H1 (cell line): Measurements from ENCODE around the gene TRABD2B. TPM values are rescaled to one million over a fixed set of nuclear protein-coding genes. Genes with fewer than 3 reads are reported as not detected.

Experiments used
- CTCF ChIA-PET: fragments of 300-600 bp; sonication (Branson Sonifier 250); formaldehyde crosslinking; loops from one replicate; lab custom pipeline; 2021; ENCODE audit not compliant: partially characterized antibody; lab: Charles Lee
- POLR2A ChIA-PET: fragments of 300-600 bp; sonication (Branson Sonifier 250); formaldehyde crosslinking; loops from one replicate; lab custom pipeline; 2021; ENCODE audit warnings: inconsistent platforms; ENCODE audit not compliant: partially characterized antibody; lab: Charles Lee
- DNase-seq, 2 experiments: peaks; one replicate each; pipeline versions ENCODE4 v3.0.0 to v3.0.0-alpha.2; 2010 to 2022; ENCODE audit warnings: low spot score in 2 of 2, low read depth in 1 of 2, mixed read lengths in 1 of 2
- FAIRE-seq: peaks from 2 replicates; lab custom pipeline; 2011; peaks lifted over from hg19 to GRCh38; lab: Jason Lieb, UNC
- H2AFZ ChIP-seq: 2 replicates; pipeline ENCODE4 v1.8.1; 2012; ENCODE audit warnings: low read length, inconsistent platforms
- H2AK5ac ChIP-seq: 2 replicates; pipeline ENCODE4 v1.6.1; 2013; ENCODE audit warnings: low read depth, low read length
- H2BK120ac ChIP-seq: replicated peaks from 2 replicates; pipeline ENCODE3; 2013; ENCODE audit warnings: low read depth, low read length, inconsistent platforms
- H2BK12ac ChIP-seq: 2 replicates; pipeline ENCODE4 v1.6.1; 2013; ENCODE audit warnings: low read depth, low read length
- H2BK15ac ChIP-seq: 2 replicates; pipeline ENCODE4 v1.6.1; 2013; ENCODE audit warnings: low read length
- H2BK20ac ChIP-seq: 2 replicates; pipeline ENCODE4 v1.6.1; 2013; ENCODE audit warnings: low read length
- H2BK5ac ChIP-seq: 2 replicates; pipeline ENCODE4 v1.6.1; 2013; ENCODE audit warnings: low read depth, low read length
- H3K14ac ChIP-seq: 2 replicates; pipeline ENCODE4 v1.6.1; 2013; ENCODE audit warnings: inconsistent platforms; ENCODE audit not compliant: insufficient read length
- H3K18ac ChIP-seq: 2 replicates; pipeline ENCODE4 v1.6.1; 2013; ENCODE audit warnings: low read length; ENCODE audit errors: extremely low read depth
- H3K23ac ChIP-seq: 2 replicates; pipeline ENCODE4 v1.6.1; 2013; ENCODE audit warnings: inconsistent platforms; ENCODE audit not compliant: insufficient read length
- H3K23me2 ChIP-seq: 2 replicates; pipeline ENCODE4 v1.6.1; 2013; ENCODE audit warnings: low read depth, low read length
- H3K27ac ChIP-seq: 2 replicates; pipeline ENCODE4 v1.6.1; 2011; ENCODE audit warnings: low read depth, low read length, inconsistent platforms
- H3K27me3 ChIP-seq, 4 experiments: replicated peaks in 1 of 4; 1 replicate in 1 of 4; 2 replicates in 3 of 4; pipeline versions ENCODE4 v1.6.1 to v1.8.1; 2011 to 2013; ENCODE audit warnings: low read length in 3 of 4, mild to moderate bottlenecking in 3 of 4, inconsistent platforms in 2 of 4, mixed read lengths in 2 of 4, moderate library complexity in 1 of 4; ENCODE audit not compliant: control insufficient read depth in 3 of 4, insufficient read depth in 3 of 4; ENCODE audit errors: extremely low read depth in 1 of 4
- H3K36me3 ChIP-seq, 4 experiments: 2 replicates each; pipeline versions ENCODE4 v1.6.1 to v1.8.1; 2011 to 2013; ENCODE audit warnings: mild to moderate bottlenecking in 4 of 4, low read length in 3 of 4, moderate library complexity in 2 of 4, control low read depth in 1 of 4, inconsistent platforms in 1 of 4; ENCODE audit not compliant: insufficient read depth in 4 of 4, control insufficient read depth in 2 of 4
- H3K4ac ChIP-seq: replicated peaks from 2 replicates; pipeline ENCODE3; 2013; ENCODE audit warnings: low read length, low read depth, mixed read lengths, inconsistent platforms; ENCODE audit not compliant: insufficient read length
- H3K4me1 ChIP-seq, 4 experiments: replicated peaks in 1 of 4; 1 replicate in 1 of 4; 2 replicates in 3 of 4; pipeline versions ENCODE4 v1.6.1 to v1.8.1; 2011 to 2013; ENCODE audit warnings: low read length in 3 of 4, inconsistent platforms in 2 of 4, mixed read lengths in 1 of 4; ENCODE audit not compliant: insufficient read depth in 4 of 4, control insufficient read depth in 3 of 4
- H3K4me2 ChIP-seq, 2 experiments: 2 replicates each; pipeline versions ENCODE4 v1.6.1 to v1.8.1; 2011 to 2013; ENCODE audit warnings: low read depth in 2 of 2, low read length in 2 of 2, control low read depth in 1 of 2, inconsistent platforms in 1 of 2, mild to moderate bottlenecking in 1 of 2; ENCODE audit not compliant: insufficient read depth in 1 of 2
- H3K4me3 ChIP-seq, 4 experiments: fragments of 200-600, 300-600 bp in 1 of 4; sonication (generic), shearing (Covaris generic), sonication (Bioruptor Twin) in 1 of 4; 2 replicates each; pipeline versions ENCODE4 v1.5.1 to v1.8.1; 2011 to 2016; ENCODE audit warnings: low read length in 4 of 4, low read depth in 3 of 4, control low read depth in 2 of 4, inconsistent platforms in 2 of 4, mild to moderate bottlenecking in 2 of 4, mixed read lengths in 1 of 4, moderate library complexity in 1 of 4; ENCODE audit not compliant: insufficient read depth in 2 of 4; ENCODE audit errors: extremely low read depth in 1 of 4
- H3K56ac ChIP-seq: replicated peaks from 2 replicates; pipeline ENCODE3; 2013; ENCODE audit warnings: low read depth, mild to moderate bottlenecking, mixed read lengths, low read length, inconsistent platforms; ENCODE audit not compliant: insufficient read length
- H3K79me1 ChIP-seq: 2 replicates; pipeline ENCODE4 v1.6.1; 2013; ENCODE audit warnings: low read depth, low read length, control low read depth
- H3K79me2 ChIP-seq, 2 experiments: 2 replicates each; pipeline versions ENCODE4 v1.6.1 to v1.8.1; 2012 to 2013; ENCODE audit warnings: low read length in 2 of 2, mild to moderate bottlenecking in 2 of 2, inconsistent platforms in 1 of 2; ENCODE audit not compliant: insufficient read depth in 2 of 2, control insufficient read depth in 1 of 2
- H3K9ac ChIP-seq, 4 experiments: replicated peaks in 1 of 4; 1 replicate in 1 of 4; 2 replicates in 3 of 4; pipeline versions ENCODE4 v1.6.1 to v1.8.1; 2011 to 2013; ENCODE audit warnings: low read depth in 3 of 4, low read length in 3 of 4, control low read depth in 2 of 4, mild to moderate bottlenecking in 2 of 4, moderate library complexity in 2 of 4, inconsistent platforms in 1 of 4; ENCODE audit errors: extremely low read depth in 1 of 4
- H3K9me3 ChIP-seq, 2 experiments: 2 replicates each; pipeline versions ENCODE4 v1.6.1 to v1.8.1; 2012 to 2013; ENCODE audit warnings: mild to moderate bottlenecking in 2 of 2, moderate library complexity in 2 of 2, control low read depth in 1 of 2, inconsistent platforms in 1 of 2, low read depth in 1 of 2, low read length in 1 of 2, mixed read lengths in 1 of 2; ENCODE audit not compliant: insufficient read depth in 2 of 2
- H4K20me1 ChIP-seq, 2 experiments: replicated peaks in 1 of 2; 2 replicates each; pipeline versions ENCODE3 to v1.8.1; 2011 to 2013; ENCODE audit warnings: inconsistent platforms in 2 of 2, low read length in 2 of 2, mild to moderate bottlenecking in 1 of 2; ENCODE audit not compliant: insufficient read depth in 2 of 2, control insufficient read depth in 1 of 2
- H4K5ac ChIP-seq: 2 replicates; pipeline ENCODE4 v1.6.1; 2013; ENCODE audit warnings: low read length, low read depth, mixed read lengths, inconsistent platforms; ENCODE audit not compliant: insufficient read length
- H4K8ac ChIP-seq: 2 replicates; pipeline ENCODE4 v1.8.0; 2013; ENCODE audit warnings: mild to moderate bottlenecking, moderate library complexity, low read length, inconsistent platforms; ENCODE audit not compliant: insufficient read depth; ENCODE audit errors: extremely low read depth
- H4K91ac ChIP-seq: replicated peaks from 2 replicates; pipeline ENCODE3; 2013; ENCODE audit warnings: low read length, mixed read lengths, inconsistent platforms; ENCODE audit not compliant: insufficient read length
- CHD1 ChIP-seq: IDR thresholded peaks from 2 replicates; pipeline ENCODE4 v1.6.1; 2012; ENCODE audit warnings: low read depth, low read length, improper control_type of control experiment
- E2F6 ChIP-seq: IDR thresholded peaks from 2 replicates; pipeline ENCODE4 v1.6.1; 2012; ENCODE audit warnings: inconsistent platforms
- EGR1 ChIP-seq: IDR thresholded peaks from 2 replicates; pipeline ENCODE4 v1.6.1; 2011; ENCODE audit warnings: low read depth, low read length, borderline replicate concordance
- EZH2 ChIP-seq: fragments of 200-600 bp; sonication (generic); IDR thresholded peaks from 2 replicates; pipeline ENCODE4 v1.7.1; 2012; ENCODE audit warnings: low read depth, mild to moderate bottlenecking, moderate library complexity, low read length, inconsistent platforms; ENCODE audit not compliant: severe bottlenecking
- KDM4A ChIP-seq: IDR thresholded peaks from one replicate; pipeline ENCODE4 v1.7.1; 2012; ENCODE audit warnings: low read depth, mild to moderate bottlenecking, moderate library complexity, low read length, inconsistent platforms; ENCODE audit not compliant: severe bottlenecking
- PHF8 ChIP-seq: fragments of 200-600 bp; sonication (generic); conservative IDR thresholded peaks from 2 replicates; pipeline ENCODE4 v1.7.1; 2012; ENCODE audit warnings: low read depth, mild to moderate bottlenecking, inconsistent platforms, low read length, moderate library complexity
- SIN3A ChIP-seq, 2 experiments: IDR thresholded peaks in 1 of 2; conservative IDR thresholded peaks in 1 of 2; 2 replicates each; pipeline ENCODE4 v1.6.1; 2011 to 2012; ENCODE audit warnings: low read length in 2 of 2, improper control_type of control experiment in 1 of 2, low read depth in 1 of 2, mild to moderate bottlenecking in 1 of 2
- SIX5 ChIP-seq: IDR thresholded peaks from 2 replicates; pipeline ENCODE4 v1.6.1; 2011; ENCODE audit warnings: mild to moderate bottlenecking, low read depth, low read length
- TCF12 ChIP-seq: IDR thresholded peaks from 2 replicates; pipeline ENCODE4 v1.6.1; 2011; ENCODE audit warnings: low read depth, mild to moderate bottlenecking, low read length
- WGBS, 2 experiments: shearing (Covaris generic) in 1 of 2; methylation state at CpG; one replicate each; pipeline versions ENCODE4 v1.1.6 to v1.1.7; 2013 to 2015; ENCODE audit warnings: low lambda C conversion rate in 2 of 2, mixed read lengths in 2 of 2, inconsistent platforms in 1 of 2, low coverage in 1 of 2, missing lambda C conversion rate in 1 of 2; ENCODE audit not compliant: insufficient replicate concordance in 2 of 2, insufficient coverage in 1 of 2, insufficient read length in 1 of 2; ENCODE audit errors: extremely low coverage in 1 of 2, missing lambda C conversion rate in 1 of 2; 5-methylcytosine and 5-hydroxymethylcytosine counted together
- polyA plus RNA-seq, 7 experiments: library from polyadenylated mRNA; depleted of rRNA in 3 of 7; stranded (reverse) in 5 of 7; unstranded in 2 of 7; fragments of >200 nt in 5 of 7; fragments of 200-250 nt in 2 of 7; gene quantifications; 1 replicate in 5 of 7; 2 replicates in 1 of 7; 4 replicates in 1 of 7; pipeline versions ENCODE4 v1.2.1 to v1.2.3, GENCODE V29; 2011 to 2013; ENCODE audit warnings: missing spikeins in 2 of 7, mixed read lengths in 2 of 7
- total RNA-seq: library from RNA; stranded (reverse); fragmentation: NEBNext Ultra II Directional; extraction: Animal tissue kit (Norgen Biotek cat#: 25700); gene quantifications from 2 replicates; pipeline ENCODE4 v1.2.1, GENCODE V29; 2021

The TRABD2B gene
- total and polyA plus RNA-seq, 2 of the 8 experiments (the other 6 are each of a cell fraction or from before 2014, with no cell fraction given): 0.95 to 3.4 TPM

- FAIRE-seq: no peak
- TF ChIP-seq EZH2 (peak; percentile 29), EGR1 (no peak), CHD1 (no peak), SIX5 (no peak), TCF12 (no peak), SIN3A (conservative IDR thresholded peaks at IDR 0.05 in 1 of 2, IDR thresholded peaks at IDR 0.05 in 1 of 2; ENCODE audit: low read depth in 1 of 2, low read length in 2 of 2) (0 out of 4 replicates have a peak, but pooled peaks of 1 of the 2 experiments have one; percentile 18), PHF8 (peak; percentile 39; the same call in 1 of the 2 replicates), KDM4A (peak; percentile 88), E2F6 (no peak; the same call in 1 of the 2 replicates)
These were observed 569 bp downstream of the TRABD2B start for GRCh38 chr1:47996406-47997226.

More at GRCh38 chr1:47996406-47997226, 569 bp downstream of the TRABD2B start:
- H3K27ac ChIP-seq: no peak overlapping the region
- no peaks in the 10 kb centered on the region for H3K79me1 ChIP-seq
- no peaks in the 10 kb centered on the region for H4K20me1 ChIP-seq
- peak overlapping the region; percentile 68 for H3K18ac ChIP-seq
- H3K23me2 ChIP-seq: peaks cover 8% of the 10 kb centered on the region; the same call in 1 of the 2 replicates
- H3K56ac ChIP-seq: no peak overlapping the region
- no peak overlapping the region for H2BK15ac ChIP-seq
- peak overlapping the region; percentile 87 to 94 for H3K4me2 ChIP-seq
- H3K36me3 ChIP-seq: peaks cover 0 to 6% (median 0%) of the 10 kb centered on the region in 4 experiments; a peak in 1 of 8 replicates
- H3K4ac ChIP-seq: no peak overlapping the region
- peak overlapping the region; percentile 35; the same call in 1 of the 2 replicates for H2BK5ac ChIP-seq
- no peak overlapping the region for H2AFZ ChIP-seq
- peak overlapping the region; percentile 39 to 86 (median 62) for H3K4me3 ChIP-seq
- no peak overlapping the region for H2BK20ac ChIP-seq
- H3K23ac ChIP-seq: no peak overlapping the region
- H3K14ac ChIP-seq: no peak overlapping the region
- no peak overlapping the region for H4K8ac ChIP-seq
- peaks cover 5 to 15% (median 10%) of the 10 kb centered on the region in 4 experiments for H3K4me1 ChIP-seq
- ChIA-PET POLR2A (interaction anchor here (0.6 to 2.2 kb wide), 7 partner anchors 10 to 97 kb away, joined by 3 to 12 read pairs (median 4); no protein-coding TSS in a partner anchor), CTCF (interaction anchor here (0.8 to 8.2 kb wide), 10 partner anchors 10 to 271 kb away, joined by 3 to 158 read pairs (median 6); no protein-coding TSS in a partner anchor)
- H2BK12ac ChIP-seq: 0 out of 2 replicates have a peak overlapping the region, but pooled peaks have one; percentile 29
- H3K9ac ChIP-seq: peak overlapping the region in 1 of 4 experiments; percentile 50; a peak in 1 of 7 replicates
- no peak overlapping the region for H4K5ac ChIP-seq
- H3K9me3 ChIP-seq: no peaks in the 10 kb centered on the region
- H3K79me2 ChIP-seq: no peaks in the 10 kb centered on the region
- peak in 1 of 2 experiments; percentile 79 for DNase-seq
- H2BK120ac ChIP-seq: no peak overlapping the region
- 1% methylated on average over 20 of the region's 80 CpGs; no CpG with 5 or more reads in 1 of the 2 experiments for WGBS, 2 experiments
- H2AK5ac ChIP-seq: no peak overlapping the region
- H4K91ac ChIP-seq: no peak overlapping the region
- H3K27me3 ChIP-seq: peaks cover 0 to 30% (median 25%) of the 10 kb centered on the region in 4 experiments; a peak in 6 of 7 replicates
